Testis (tissue), 3 donors: ENCODE results near the gene FOXK1. TPM values are rescaled to one million over a fixed set of nuclear protein-coding genes. Genes with fewer than 3 reads are reported as not detected.

Experiments
- DNase-seq: peaks from one replicate; pipeline ENCODE4 v3.0.0-alpha.2; 2019
- H3K27ac ChIP-seq, 2 donors: fragments of 200-600 bp; sonication (generic); one replicate each; pipeline ENCODE4 v1.5.1; 2019
- H3K27me3 ChIP-seq: fragments of 200-600 bp; sonication (generic); one replicate; pipeline ENCODE4 v1.5.1; 2019
- H3K36me3 ChIP-seq: fragments of 200-600 bp; sonication (generic); one replicate; pipeline ENCODE4 v1.5.1; 2017; ENCODE audit warnings: low read depth; ENCODE audit errors: missing control alignments
- H3K4me1 ChIP-seq: fragments of 200-600 bp; sonication (generic); one replicate; pipeline ENCODE4 v1.5.1; 2019
- H3K4me3 ChIP-seq, 2 donors: fragments of 200-600 bp; sonication (generic); one replicate each; pipeline ENCODE4 v1.5.1; 2017 to 2019
- H3K9me3 ChIP-seq: fragments of 200-600 bp; sonication (generic); one replicate; pipeline ENCODE4 v1.5.1; 2017
- POLR2A ChIP-seq: fragments of 450-650 bp; IDR thresholded peaks from one replicate; pipeline ENCODE4 v1.6.1; 2017; ENCODE audit warnings: antibody characterized with exemption, mild to moderate bottlenecking, moderate library complexity
- WGBS, 2 donors: methylation state at CpG; one replicate each; pipeline ENCODE4 v1.1.5; 2018; 5-methylcytosine and 5-hydroxymethylcytosine counted together
- intact Hi-C: fragments of 100-400 bp; cut with DNase I; formaldehyde crosslinking; loops from one replicate; pipeline ENCODE4 v1.15.1; 2023; ENCODE audit warnings: low total_unique reads
- polyA plus RNA-seq: library from polyadenylated mRNA; stranded (reverse); fragments of 350-450 nt; fragmentation: Illumina TruSeq; extraction: RNeasy Lipid Tissue Mini Kit (QIAGEN cat#74804); gene quantifications from one replicate; pipeline ENCODE4 v1.2.3, GENCODE V29; 2014; ENCODE audit warnings: low read depth, low replicate concordance; ENCODE audit not compliant: insufficient read depth
- total RNA-seq, 2 donors: library from RNA; depleted of rRNA; stranded (reverse); fragments of >200 nt; gene quantifications; one replicate each; pipeline ENCODE4 v1.2.3, GENCODE V29; 2016
- TF ChIP-seq, protein P1 (sequence below), 3 experiments: fragments of 450-650 bp in 2 of 3; fragments of 200-600 bp in 1 of 3; sonication (generic) in 1 of 3; IDR thresholded peaks; one replicate each; pipeline ENCODE4 v1.5.1; 2016 to 2019; ENCODE audit warnings: antibody characterized with exemption in 3 of 3, mild to moderate bottlenecking in 2 of 3, moderate library complexity in 1 of 3

FOXK1 gene
- total and polyA plus RNA-seq, 3 donors from 2014 or later = 21.9 to 65.2 (median 56.7) TPM

GRCh38 chr7:4702961-4703512 is 20.9 kb downstream of the FOXK1 start:
- H3K9me3 ChIP-seq = no peaks in the 10 kb centered on the region
- no peak for TF ChIP-seq POLR2A
- no peak for DNase-seq
- H3K4me1 ChIP-seq = peaks cover 41% of the 10 kb centered on the region
- H3K4me3 ChIP-seq = no peak overlapping the region
- no peaks in the 10 kb centered on the region for H3K36me3 ChIP-seq
- H3K27me3 ChIP-seq = no peaks in the 10 kb centered on the region
- WGBS, 2 donors = 71 to 81% methylated on average over 12 to 20 of the region's 20 CpGs
- intact Hi-C loops = no loop called here
- H3K27ac ChIP-seq = peak overlapping the region; percentile 28 to 36

- 83% methylated on average over 9 of the region's 9 CpGs for WGBS, 2 donors
- peaks cover 42% of the 10 kb centered on the region for H3K4me1 ChIP-seq
- intact Hi-C loops = no loop called here
- no peak for TF ChIP-seq POLR2A
- TF ChIP-seq, protein P1, sequence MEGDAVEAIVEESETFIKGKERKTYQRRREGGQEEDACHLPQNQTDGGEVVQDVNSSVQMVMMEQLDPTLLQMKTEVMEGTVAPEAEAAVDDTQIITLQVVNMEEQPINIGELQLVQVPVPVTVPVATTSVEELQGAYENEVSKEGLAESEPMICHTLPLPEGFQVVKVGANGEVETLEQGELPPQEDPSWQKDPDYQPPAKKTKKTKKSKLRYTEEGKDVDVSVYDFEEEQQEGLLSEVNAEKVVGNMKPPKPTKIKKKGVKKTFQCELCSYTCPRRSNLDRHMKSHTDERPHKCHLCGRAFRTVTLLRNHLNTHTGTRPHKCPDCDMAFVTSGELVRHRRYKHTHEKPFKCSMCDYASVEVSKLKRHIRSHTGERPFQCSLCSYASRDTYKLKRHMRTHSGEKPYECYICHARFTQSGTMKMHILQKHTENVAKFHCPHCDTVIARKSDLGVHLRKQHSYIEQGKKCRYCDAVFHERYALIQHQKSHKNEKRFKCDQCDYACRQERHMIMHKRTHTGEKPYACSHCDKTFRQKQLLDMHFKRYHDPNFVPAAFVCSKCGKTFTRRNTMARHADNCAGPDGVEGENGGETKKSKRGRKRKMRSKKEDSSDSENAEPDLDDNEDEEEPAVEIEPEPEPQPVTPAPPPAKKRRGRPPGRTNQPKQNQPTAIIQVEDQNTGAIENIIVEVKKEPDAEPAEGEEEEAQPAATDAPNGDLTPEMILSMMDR (IDR thresholded peaks at IDR 0.05) = no peak
- no peaks in the 10 kb centered on the region for H3K27me3 ChIP-seq
- DNase-seq = no peak
- no peaks in the 10 kb centered on the region for H3K36me3 ChIP-seq
- no peak overlapping the region for H3K4me3 ChIP-seq
- H3K27ac ChIP-seq = peak overlapping the region in 1 of 2 donors; percentile 28
- H3K9me3 ChIP-seq = no peaks in the 10 kb centered on the region
Observed at GRCh38 chr7:4703532-4703931, 21.4 kb downstream of the FOXK1 start.

GRCh38 chr7:4706384-4707216 is 24.5 kb downstream of the FOXK1 start:
- Histone ChIP-seq H3K9me3 (no peaks in the 10 kb centered on the region), H3K27ac (peak overlapping the region in 1 of 2 donors; percentile 45), H3K4me3 (no peak overlapping the region), H3K27me3 (no peaks in the 10 kb centered on the region), H3K4me1 (peaks cover 15% of the 10 kb centered on the region), H3K36me3 (no peaks in the 10 kb centered on the region)
- intact Hi-C loops = no loop called here
- DNase-seq = no peak
- 58 to 64% methylated on average over 21 of the region's 21 CpGs for WGBS, 2 donors
- no peak for TF ChIP-seq POLR2A
- TF ChIP-seq, protein P1 (IDR thresholded peaks at IDR 0.05) = no peak

DNA sequence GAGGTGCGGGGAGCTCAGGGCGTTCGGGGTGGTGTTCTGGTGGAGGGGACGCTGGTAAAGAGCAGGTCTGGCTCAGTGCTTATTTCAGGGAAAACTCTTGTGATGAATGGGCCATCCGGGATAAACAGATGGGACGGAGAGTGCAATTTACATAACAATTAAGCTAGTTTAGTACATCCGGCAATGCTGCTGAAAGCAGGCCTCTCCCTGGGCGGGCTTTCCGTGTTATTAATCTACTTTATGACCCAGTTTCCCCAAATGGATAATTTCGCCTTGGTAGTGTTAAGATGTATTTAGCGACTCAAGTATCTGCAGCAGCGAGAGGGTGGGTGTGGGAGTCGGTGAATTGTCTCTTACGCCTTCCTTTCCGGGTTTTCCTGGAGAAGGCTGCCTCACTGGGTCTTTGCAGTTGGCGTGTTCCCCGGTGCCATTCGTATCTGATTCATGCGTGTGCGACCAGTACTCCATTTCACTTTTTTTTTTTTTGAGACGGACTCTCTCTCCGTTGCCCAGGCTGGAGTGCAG is 25.2 kb downstream of the FOXK1 start:
- DNase-seq = no peak
- Histone ChIP-seq H3K27ac (peak overlapping the region in 1 of 2 donors; percentile 45), H3K4me3 (no peak overlapping the region), H3K9me3 (no peaks in the 10 kb centered on the region), H3K4me1 (peaks cover 15% of the 10 kb centered on the region), H3K27me3 (no peaks in the 10 kb centered on the region), H3K36me3 (no peaks in the 10 kb centered on the region)
- intact Hi-C loops = no loop called here
- WGBS, 2 donors = 57 to 59% methylated on average over 22 of the region's 22 CpGs
- TF ChIP-seq, protein P1 (IDR thresholded peaks at IDR 0.05) = no peak

DNA sequence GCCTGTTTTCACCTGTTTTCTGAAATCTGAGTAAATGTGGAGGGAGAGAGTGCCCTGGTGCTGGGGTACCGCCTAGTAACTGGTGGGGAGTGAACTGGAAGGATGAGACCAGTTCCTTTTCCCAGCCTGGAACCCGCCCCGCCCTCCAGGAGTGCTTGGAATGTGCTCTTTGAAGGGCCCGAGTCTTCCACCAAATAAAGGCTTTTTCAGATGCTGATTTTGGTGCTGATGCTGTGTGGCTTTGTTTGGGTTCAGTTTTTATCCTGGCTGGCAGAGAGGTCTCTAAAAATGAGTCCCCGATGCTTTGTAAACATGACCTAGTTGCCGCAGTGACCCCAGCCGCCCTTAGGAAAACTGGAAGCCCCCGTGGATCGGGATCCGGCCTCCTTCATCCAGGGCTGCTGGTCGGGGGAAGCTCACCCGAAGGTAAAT is 25.9 kb downstream of the FOXK1 start:
- no peaks in the 10 kb centered on the region for H3K36me3 ChIP-seq
- intact Hi-C loops = no loop called here
- H3K27ac ChIP-seq = no peak overlapping the region
- H3K27me3 ChIP-seq = no peaks in the 10 kb centered on the region
- no peak for TF ChIP-seq POLR2A
- TF ChIP-seq, protein P1 (IDR thresholded peaks at IDR 0.05) = no peak
- no peak for DNase-seq
- no peak overlapping the region for H3K4me3 ChIP-seq
- WGBS, 2 donors = 85% methylated on average over 12 of the region's 12 CpGs
- peaks cover 8% of the 10 kb centered on the region for H3K4me1 ChIP-seq
- H3K9me3 ChIP-seq = no peaks in the 10 kb centered on the region
